ENCODE data around the gene BRICD5. TPM values are rescaled to one million over a fixed set of nuclear protein-coding genes. Genes with fewer than 3 reads are reported as not detected.

BRICD5 gene
- total RNA-seq, 1 donor from 2014 or later = 3.7 TPM

GRCh38 chr16:2163211-2163881 lies 47.3 kb downstream of the BRICD5 start:
- DNase-seq = no peak

DNA sequence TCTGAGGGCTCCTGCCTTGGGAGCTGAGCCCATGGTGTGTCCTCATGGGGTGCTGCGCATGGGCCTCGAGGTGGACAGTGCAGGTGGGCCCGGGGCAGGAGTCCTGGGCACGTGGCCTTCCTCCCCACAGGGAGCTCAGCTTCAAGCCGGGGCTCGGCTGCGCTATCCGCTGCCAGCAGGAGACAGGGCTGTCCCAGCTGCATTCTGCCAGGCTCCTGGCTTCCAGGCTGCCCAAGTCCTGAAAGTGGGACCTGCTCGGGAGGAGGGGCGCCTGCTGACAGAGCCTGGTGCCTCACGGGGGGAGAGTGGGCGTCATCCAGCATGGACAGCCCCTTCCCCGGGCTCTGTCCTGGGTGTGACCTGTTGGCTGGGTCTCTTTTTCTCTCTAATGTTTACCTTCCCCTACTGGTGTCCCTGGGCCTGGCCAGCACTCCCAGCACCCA lies 48.0 kb downstream of the BRICD5 start:
- DNase-seq = no peak

GRCh38 chr16:2161911-2162310 lies 48.8 kb downstream of the BRICD5 start:
- DNase-seq = no peak

DNA sequence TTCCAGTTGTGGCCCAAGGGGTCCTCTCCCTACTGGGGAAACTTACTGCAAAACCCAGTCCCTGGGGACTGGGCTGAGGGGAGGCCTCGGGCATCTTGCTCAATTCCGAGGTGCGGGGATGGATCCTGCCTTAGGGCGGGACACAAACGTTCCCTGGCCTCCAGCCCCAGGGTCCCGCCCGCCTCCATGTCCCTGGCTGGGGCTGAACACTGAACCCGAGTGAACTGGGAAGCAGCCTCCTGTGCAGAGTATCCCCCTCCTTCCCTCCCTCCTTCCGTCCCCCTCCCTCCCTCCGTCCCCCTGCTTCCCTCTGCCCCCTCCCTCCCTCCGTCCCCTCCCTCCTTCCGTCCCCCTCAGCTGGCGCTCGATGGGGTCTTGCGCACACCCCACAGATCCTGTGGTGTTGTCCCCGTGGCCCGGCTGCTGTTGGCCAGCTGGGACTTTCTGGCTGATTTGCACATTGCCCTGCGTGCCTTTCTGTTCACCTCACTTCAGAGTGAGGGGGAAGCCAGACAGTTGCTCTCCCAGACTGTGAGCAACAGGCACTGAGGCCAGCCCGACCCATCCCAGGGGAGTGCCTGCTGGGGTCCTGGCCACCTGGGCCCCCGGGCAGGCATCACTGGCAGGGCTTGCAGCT lies 49.6 kb downstream of the BRICD5 start:
- no peak for DNase-seq

Other genes with a start within 250 kb of the BRICD5 start
- gene RPS2, start 246.0 kb downstream of the BRICD5 start, total RNA-seq = 1,574 TPM
- gene RNF151, start 244.0 kb downstream of the BRICD5 start, total RNA-seq = not detected
- gene TBL3, start 238.8 kb downstream of the BRICD5 start, total RNA-seq = 12.0 TPM
- gene NOXO1, start 229.4 kb downstream of the BRICD5 start, total RNA-seq = 0.78 TPM
- 10.9 TPM for gene GFER, start 226.7 kb downstream of the BRICD5 start, total RNA-seq
- gene SYNGR3, start 220.9 kb downstream of the BRICD5 start, total RNA-seq = 81.3 TPM
- gene ZNF598, start 201.0 kb downstream of the BRICD5 start, total RNA-seq = 5.5 TPM
- not detected for gene NPW, start 191.1 kb downstream of the BRICD5 start, total RNA-seq
- gene NHERF2, start 184.0 kb downstream of the BRICD5 start, total RNA-seq = 9.8 TPM
- gene NTHL1, start 163.0 kb downstream of the BRICD5 start, total RNA-seq = 20.3 TPM
- 47.3 TPM for gene TSC2, start 162.9 kb downstream of the BRICD5 start, total RNA-seq
- 70.3 TPM for gene PKD1, start 75.0 kb downstream of the BRICD5 start, total RNA-seq
- gene RAB26, start 62.2 kb downstream of the BRICD5 start, total RNA-seq = 5.8 TPM
- 35.6 TPM for gene TRAF7, start 55.1 kb downstream of the BRICD5 start, total RNA-seq
- gene CASKIN1, start 14.3 kb downstream of the BRICD5 start, total RNA-seq = 23.6 TPM
- gene MLST8, start 5.4 kb downstream of the BRICD5 start, total RNA-seq = 10.5 TPM
- gene PGP, start 4.0 kb upstream of the BRICD5 start, total RNA-seq = 10.1 TPM
- 27.3 TPM for gene E4F1, start 12.7 kb upstream of the BRICD5 start, total RNA-seq
- gene DNASE1L2, start 25.6 kb upstream of the BRICD5 start, total RNA-seq = 1.7 TPM
- 8.1 TPM for gene ECI1, start 40.7 kb upstream of the BRICD5 start, total RNA-seq
- gene RNPS1, start 57.3 kb upstream of the BRICD5 start, total RNA-seq = 66.8 TPM
- 34.8 TPM for gene ABCA3, start 129.9 kb upstream of the BRICD5 start, total RNA-seq
- 10.8 TPM for gene CCNF, start 218.6 kb upstream of the BRICD5 start, total RNA-seq
- gene TEDC2, start 249.2 kb upstream of the BRICD5 start, total RNA-seq = 8.4 TPM

All from occipital lobe (tissue), 2 donors.